NCI-H1417 (cell line): ENCODE measurements around the gene XPNPEP3.
A peak's percentile ranks its signal among the peaks of the same experiment; 100 is the strongest.
"Not testable (repeated sequence)": the region's sequence is repeated elsewhere in the genome, so short reads cannot be mapped to it uniquely, and the experiment has no call there.

Experiments
- DNase-seq, 3 experiments: peaks; one replicate each; lab custom pipeline; 2025; lab: John Stamatoyannopoulos, UW

XPNPEP3 gene

DNA sequence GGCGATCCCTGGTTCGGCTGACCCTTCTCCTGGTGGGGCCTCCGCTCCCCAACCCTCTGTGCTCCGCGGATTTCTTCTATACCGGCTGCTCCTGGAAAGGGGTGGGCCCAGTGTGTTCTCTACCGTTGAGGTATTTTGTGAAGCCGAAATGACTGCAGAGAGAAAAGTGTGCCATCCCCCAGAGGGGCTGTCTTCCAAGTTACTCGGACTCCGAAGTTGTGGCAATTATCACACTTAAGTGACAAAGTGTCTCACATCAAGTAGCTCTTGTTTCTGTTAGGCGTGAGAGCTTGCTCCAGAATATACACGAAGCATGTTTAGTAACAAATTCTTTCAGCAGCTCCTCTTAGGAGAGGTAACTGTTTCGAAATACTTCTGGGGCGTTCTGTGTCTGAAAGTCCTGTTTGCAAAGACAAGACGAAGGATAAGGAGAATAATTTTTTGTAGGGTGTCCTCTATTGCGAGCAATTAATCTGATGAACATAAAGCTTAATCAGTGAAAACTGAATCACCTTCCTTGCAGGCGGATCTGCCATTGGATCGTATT lies 434 bp downstream of the XPNPEP3 start:
- no peak for DNase-seq

DNA sequence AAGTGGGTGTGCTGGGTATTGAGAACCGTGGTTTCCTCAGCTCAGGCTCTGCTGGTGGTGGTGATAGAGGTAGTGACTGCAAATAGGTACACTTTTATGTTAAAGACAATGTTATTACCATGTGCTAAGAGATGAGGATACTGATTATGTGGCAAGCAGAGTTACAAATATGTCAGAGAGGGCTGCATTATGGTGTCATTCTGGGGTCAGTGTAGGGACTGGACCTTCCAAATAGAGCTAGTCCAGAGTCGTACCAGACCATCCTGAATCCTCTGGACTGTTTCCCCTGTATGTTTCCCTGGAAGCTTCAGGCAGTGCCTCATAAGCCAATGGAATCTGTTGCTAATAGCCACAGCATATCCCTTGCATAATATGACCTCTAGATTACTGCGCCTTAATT lies 5.1 kb downstream of the XPNPEP3 start, which contains the start of gene DNAJB7:
DNAJB7 (minus strand) TSS at position 101 of the 400 bp plus-strand sequence. CDS start 119 bp downstream, outside the sequence.
- no peak for DNase-seq

DNA sequence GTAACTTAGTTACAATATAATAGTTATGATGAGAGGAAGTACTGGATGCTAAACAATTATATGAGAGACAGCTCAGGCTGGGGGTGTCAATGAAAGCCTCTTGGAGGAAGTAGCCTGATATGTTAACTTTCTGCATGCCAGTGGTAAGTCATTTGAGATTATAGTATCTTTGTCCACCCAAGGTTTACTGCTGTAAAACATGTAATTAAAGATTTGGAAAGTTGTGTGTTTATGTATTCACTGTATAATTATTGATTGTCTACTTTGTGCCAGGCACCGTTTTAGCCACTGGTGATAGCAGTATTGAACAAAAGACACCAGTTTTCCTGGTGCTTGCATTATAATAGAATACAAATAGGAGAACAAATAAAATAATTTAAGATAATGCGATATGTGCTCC lies 5.6 kb downstream of the XPNPEP3 start:
- no peak for DNase-seq

DNA sequence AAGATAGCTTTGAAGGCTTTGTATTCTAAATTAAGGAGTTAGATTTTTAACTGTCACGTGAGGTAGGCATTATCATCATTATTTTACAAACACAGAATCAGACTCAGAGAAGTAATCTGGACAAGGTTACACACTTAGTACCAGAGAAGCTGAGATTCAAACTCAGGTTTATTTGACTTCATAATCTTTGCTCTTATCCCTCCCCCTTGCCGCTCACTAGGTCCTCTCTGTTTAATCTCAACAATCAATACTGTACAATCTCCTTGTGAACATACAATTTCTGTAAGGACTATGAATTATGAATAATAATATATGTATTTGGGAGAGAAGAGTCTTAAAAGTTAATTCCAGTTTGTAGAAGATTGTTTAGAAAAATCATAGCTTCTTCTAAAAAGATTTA lies 10.2 kb downstream of the XPNPEP3 start:
- no peak for DNase-seq

GRCh38 chr22:40868379-40868778 lies 11.4 kb downstream of the XPNPEP3 start:
- DNase-seq, result not testable (repeated sequence)

- DNase-seq, result no peak
These were observed 17.1 kb downstream of the XPNPEP3 start for GRCh38 chr22:40874016-40874415.

DNA sequence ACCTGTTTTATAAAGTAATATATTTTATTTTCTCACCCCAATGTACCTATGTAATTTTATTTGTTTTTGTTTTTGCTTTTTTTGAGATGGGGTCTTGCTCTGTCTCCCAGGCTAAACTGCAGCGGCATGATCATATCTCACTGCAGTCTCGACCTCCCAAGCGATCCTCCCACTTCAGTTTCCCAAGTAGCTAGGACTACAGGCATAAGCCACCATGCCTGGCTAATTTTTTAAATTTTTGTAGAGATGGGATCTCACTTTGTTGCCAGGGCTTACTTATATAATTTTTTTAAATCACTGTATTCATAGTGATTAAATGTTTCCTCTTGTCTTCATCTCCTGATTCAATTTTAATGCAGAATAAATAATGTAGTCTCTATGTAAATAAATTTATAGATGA lies 18.2 kb downstream of the XPNPEP3 start:
- no peak for DNase-seq

GRCh38 chr22:40876907-40877306 lies 20.0 kb downstream of the XPNPEP3 start:
- DNase-seq, result no peak

- no peak for DNase-seq
These were observed 20.5 kb downstream of the XPNPEP3 start for GRCh38 chr22:40877488-40877887.

- no peak for DNase-seq
These were observed 22.0 kb downstream of the XPNPEP3 start for GRCh38 chr22:40878922-40879321.

DNA sequence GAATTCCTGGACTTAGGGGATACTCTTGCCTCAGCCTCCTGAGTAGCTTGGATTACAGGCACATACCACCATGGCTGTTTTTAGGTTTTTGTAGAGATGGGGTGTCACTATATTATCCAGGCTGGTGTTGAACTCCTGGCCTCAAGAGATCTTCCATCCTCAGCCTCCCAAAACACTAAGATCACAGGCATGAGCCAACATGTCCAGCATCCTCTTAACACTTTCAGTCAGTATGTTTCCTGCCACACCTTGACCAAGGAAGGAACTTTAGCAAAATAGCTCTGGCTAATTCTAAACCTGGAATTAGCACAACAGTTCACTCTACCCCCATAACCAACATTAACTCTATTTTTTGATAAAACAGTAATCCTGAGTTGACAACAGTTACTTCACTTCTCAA lies 32.2 kb downstream of the XPNPEP3 start:
- DNase-seq, result no peak

DNA sequence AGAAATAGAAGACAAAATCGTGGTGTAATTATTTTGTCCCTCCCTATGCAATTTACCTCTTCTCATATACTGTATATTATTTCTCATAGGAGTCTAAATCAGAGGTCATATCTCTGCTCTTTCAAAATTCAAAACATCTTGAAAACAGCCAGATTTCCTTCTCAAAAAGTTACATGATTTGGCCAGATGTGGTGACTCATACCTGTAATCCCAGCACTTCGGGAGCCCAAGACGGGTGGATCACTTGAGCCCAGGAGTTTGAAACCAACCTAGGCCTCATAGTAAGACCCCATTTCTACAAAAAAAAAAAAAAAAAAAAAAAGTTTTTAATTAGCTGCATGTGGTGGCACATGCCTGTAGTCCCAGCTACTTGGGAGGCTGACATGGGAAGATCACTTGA lies 33.9 kb downstream of the XPNPEP3 start:
- DNase-seq, result no peak

DNA sequence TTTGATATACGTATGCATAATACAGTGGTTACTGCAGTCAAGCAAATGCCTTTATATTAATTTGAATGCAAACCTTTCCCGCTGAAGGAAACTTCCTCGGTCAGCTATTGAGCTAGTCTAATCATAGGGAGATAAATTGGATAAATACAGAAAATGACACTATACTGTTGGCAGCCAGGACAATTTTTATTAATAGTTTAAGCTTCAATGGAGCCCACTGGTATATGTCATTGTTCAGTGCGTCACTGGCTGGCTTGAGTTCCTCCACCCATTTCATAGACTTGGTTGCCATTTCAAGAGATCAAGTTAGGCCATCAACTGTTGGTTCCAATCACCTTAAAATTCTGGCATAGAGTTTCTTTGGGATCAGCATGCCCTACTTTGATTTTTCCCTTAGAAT lies 37.5 kb downstream of the XPNPEP3 start:
- DNase-seq, result no peak

DNA sequence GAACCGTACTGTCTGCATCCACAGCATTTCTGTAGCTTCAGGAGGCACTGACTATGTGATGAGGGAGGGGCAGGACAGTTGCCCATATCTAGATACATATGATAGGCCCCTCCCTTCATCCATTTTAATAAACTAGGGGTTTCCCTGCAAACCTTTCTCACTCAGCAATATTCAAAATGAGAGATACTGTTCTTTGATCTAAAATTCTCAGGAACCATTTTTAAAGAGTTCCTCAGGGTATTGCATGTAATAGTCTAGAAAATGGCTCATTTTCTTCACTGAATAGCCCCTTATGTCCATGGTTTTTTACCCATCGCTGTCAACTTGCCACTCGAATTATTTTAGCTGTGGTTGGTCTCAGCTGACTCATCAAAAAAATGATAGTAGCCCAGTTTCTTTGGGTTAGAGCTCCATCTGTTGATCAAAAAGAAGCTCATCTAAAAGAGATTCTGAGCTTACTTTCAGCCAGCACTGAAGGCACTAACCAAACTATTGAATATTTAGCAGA lies 42.0 kb downstream of the XPNPEP3 start:
- peak; percentile 3 to 60 (median 32) for DNase-seq

- DNase-seq, result no peak
These were observed 47.2 kb downstream of the XPNPEP3 start for GRCh38 chr22:40904101-40904500.

- no peak for DNase-seq
These were observed 51.9 kb downstream of the XPNPEP3 start for GRCh38 chr22:40908895-40909294.

GRCh38 chr22:40911772-40912171 lies 54.8 kb downstream of the XPNPEP3 start:
- no peak for DNase-seq

- DNase-seq, result not testable (repeated sequence)
These were observed 56.0 kb downstream of the XPNPEP3 start for GRCh38 chr22:40912987-40913386.

DNA sequence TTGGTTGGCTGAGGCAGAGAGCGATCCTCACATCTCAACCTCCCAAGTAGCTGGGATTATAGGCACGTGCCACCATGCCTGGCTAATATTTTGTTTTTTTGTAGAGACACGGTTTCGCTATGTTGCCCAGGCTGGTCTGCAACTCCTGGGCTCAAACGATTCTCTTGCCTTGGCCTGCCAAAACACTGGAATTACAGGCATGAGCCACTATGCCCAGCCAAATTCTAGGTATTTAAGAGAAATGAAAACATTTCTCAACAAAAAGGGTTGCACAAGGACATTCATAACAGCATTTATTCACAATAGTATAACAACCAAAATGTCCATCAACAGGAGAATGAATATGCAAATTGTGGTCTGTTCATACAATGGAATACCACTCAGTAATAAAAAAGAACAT lies 62.5 kb downstream of the XPNPEP3 start:
- DNase-seq, result no peak

DNA sequence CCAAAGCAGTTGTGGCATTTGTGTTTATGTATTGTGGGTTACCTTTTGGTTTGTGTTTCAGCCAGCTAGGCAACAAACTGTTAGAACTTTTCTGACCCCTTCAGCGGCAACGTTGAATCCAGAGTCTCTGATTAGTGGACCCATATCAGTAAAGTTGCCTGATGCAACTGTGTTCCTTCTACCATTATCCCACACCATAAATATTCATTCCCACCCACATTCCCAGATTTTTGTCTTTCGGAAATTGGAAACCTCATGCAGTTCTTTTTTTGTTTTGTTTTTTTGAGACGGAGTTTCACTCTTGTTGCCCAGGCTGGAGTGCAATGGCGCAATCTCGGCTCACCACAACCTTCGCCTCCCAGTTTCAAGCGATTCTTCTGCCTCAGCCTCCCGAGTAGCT lies 63.6 kb downstream of the XPNPEP3 start:
- no peak for DNase-seq

- DNase-seq, result peak in 2 of 3 experiments; percentile 40 to 68
These were observed 65.7 kb downstream of the XPNPEP3 start for GRCh38 chr22:40922484-40923303.

DNA sequence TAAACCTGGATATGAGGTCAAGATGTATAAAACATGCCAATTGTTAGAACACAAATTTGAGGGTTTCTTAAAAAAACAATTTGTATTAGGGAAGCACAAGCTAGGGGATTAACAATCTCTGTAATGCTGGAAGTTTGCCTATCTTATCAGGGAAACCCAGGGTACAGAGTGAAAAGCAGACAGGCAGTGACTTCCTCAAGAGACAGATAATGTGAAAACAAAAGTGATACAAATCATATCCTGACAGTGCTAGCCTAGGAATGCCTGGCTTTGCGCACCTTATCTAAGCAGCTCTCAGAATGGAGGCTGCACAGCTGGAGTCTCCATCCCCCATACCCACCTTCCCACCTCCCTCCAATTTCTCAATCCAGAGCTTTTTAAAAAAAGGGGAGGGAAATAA lies 71.7 kb downstream of the XPNPEP3 start:
- DNase-seq, result no peak

DNA sequence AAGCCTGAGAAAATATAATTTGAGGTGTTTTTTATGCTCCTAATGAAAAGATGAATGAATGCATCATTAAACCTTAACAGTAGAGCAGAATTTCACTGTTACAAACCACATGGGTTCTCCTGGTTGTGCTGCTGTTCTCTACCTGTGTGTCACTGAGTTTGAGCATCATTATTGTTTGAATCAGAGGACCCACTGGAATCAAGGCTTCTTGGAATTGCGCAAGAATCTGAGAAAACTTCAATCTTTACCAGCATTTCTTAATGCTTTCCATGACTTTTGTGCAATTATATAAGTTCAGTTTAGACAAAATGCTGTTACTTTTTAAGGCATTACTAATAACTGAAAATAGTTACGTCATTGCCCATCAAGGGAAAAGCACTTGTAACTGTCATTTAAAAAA lies 75.4 kb downstream of the XPNPEP3 start:
- no peak for DNase-seq
